Gastrocnemius medialis (tissue), 4 donors: ENCODE measurements around the gene TNK1. TPM values are rescaled to one million over a fixed set of nuclear protein-coding genes. Genes with fewer than 3 reads are reported as not detected.

Experiments used
- ATAC-seq, 2 donors: fragments of 150-250 bp; one replicate each; pipeline ENCODE4 v1.9.1; 2016
- DNase-seq, 2 donors: peaks; one replicate each; pipeline ENCODE4 v3.0.0-alpha.2; 2019
- H3K27ac ChIP-seq, 4 donors: fragments of 200-600 bp; sonication (generic); 1 replicate in 1 of 4; 2 replicates in 3 of 4; pipeline ENCODE4 v1.5.1; 2016 to 2018; ENCODE audit warnings: mild to moderate bottlenecking in 2 of 4, moderate library complexity in 1 of 4
- H3K27me3 ChIP-seq, 3 donors: fragments of 200-600 bp; sonication (generic) in 2 of 3; 1 replicate in 1 of 3; 2 replicates in 2 of 3; pipeline versions ENCODE4 v1.5.1 to v1.6.0; 2016 to 2019; ENCODE audit warnings: mild to moderate bottlenecking in 1 of 3, moderate library complexity in 1 of 3
- H3K36me3 ChIP-seq, 2 donors: fragments of 200-600 bp; sonication (generic) in 1 of 2; one replicate each; pipeline ENCODE4 v1.5.1; 2017 to 2018
- H3K4me1 ChIP-seq, 2 donors: fragments of 200-600 bp; sonication (generic) in 1 of 2; one replicate each; pipeline ENCODE4 v1.5.1; 2016 to 2017; ENCODE audit warnings: mild to moderate bottlenecking in 2 of 2
- H3K4me3 ChIP-seq, 4 donors: fragments of 200-600 bp; sonication (generic) in 3 of 4; 1 replicate in 1 of 4; 2 replicates in 3 of 4; pipeline ENCODE4 v1.5.1; 2016 to 2019; ENCODE audit warnings: mild to moderate bottlenecking in 2 of 4
- H3K9me3 ChIP-seq, 3 donors: fragments of 200-600 bp; sonication (generic) in 2 of 3; 1 replicate in 1 of 3; 2 replicates in 2 of 3; pipeline ENCODE4 v1.5.1; 2016 to 2019
- CTCF ChIP-seq, 5 experiments: fragments of 450-650 bp in 3 of 5; fragments of 200-600 bp in 2 of 5; sonication (generic) in 2 of 5; IDR thresholded peaks in 4 of 5; conservative IDR thresholded peaks in 1 of 5; 1 replicate in 4 of 5; 2 replicates in 1 of 5; pipeline ENCODE4 v1.5.1; 2016 to 2019; ENCODE audit warnings: antibody characterized with exemption in 5 of 5, mild to moderate bottlenecking in 3 of 5, moderate library complexity in 3 of 5
- POLR2A ChIP-seq, 2 donors: fragments of 450-650 bp; IDR thresholded peaks; one replicate each; pipeline ENCODE4 v1.6.1; 2017; ENCODE audit warnings: antibody characterized with exemption in 2 of 2, mild to moderate bottlenecking in 2 of 2, moderate library complexity in 2 of 2
- in situ Hi-C, 4 donors: fragments of 200-750 bp; cut with MboI; loops; one replicate each; pipeline versions ENCODE4 v1.15.0 to v1.8.0; 2017; ENCODE audit warnings: low sequenced_read_pairs in 4 of 4
- intact Hi-C: fragments of 100-400 bp; cut with DNase I; formaldehyde crosslinking; loops from one replicate; pipeline ENCODE4 v1.15.1; 2023; ENCODE audit warnings: low total_unique reads
- total RNA-seq, 4 donors: library from RNA; depleted of rRNA; stranded (reverse); fragments of >200 nt; gene quantifications; one replicate each; pipeline versions ENCODE4 v1.1.0 to v1.2.3, GENCODE V29; 2016

The TNK1 gene
- total RNA-seq, 4 donors from 2014 or later = 0.13 to 2.2 TPM; not detected in 2

GRCh38 chr17:7414837-7415236 lies 33.9 kb downstream of the TNK1 start:
- ATAC-seq = no peak
- TF ChIP-seq CTCF (IDR thresholded peaks at IDR 0.05 in 4 of 5, conservative IDR thresholded peaks at IDR 0.05 in 1 of 5) = no peak
- TF ChIP-seq POLR2A (IDR thresholded peaks at IDR 0.05) = no peak
- Histone ChIP-seq H3K27me3 (no peaks in the 10 kb centered on the region), H3K27ac (no peak overlapping the region), H3K9me3 (no peaks in the 10 kb centered on the region), H3K4me3 (no peak overlapping the region), H3K36me3 (no peaks in the 10 kb centered on the region), H3K4me1 (no peaks in the 10 kb centered on the region)
- in situ Hi-C loops (no loop called here), intact Hi-C loops (no loop called here)
- no peak for DNase-seq

GRCh38 chr17:7415784-7416183 lies 34.9 kb downstream of the TNK1 start:
- H3K4me3 ChIP-seq = no peak overlapping the region
- H3K36me3 ChIP-seq = no peaks in the 10 kb centered on the region
- H3K27me3 ChIP-seq = no peaks in the 10 kb centered on the region
- intact Hi-C loops = no loop called here
- TF ChIP-seq POLR2A (IDR thresholded peaks at IDR 0.05) (no peak), CTCF (IDR thresholded peaks at IDR 0.05 in 4 of 5, conservative IDR thresholded peaks at IDR 0.05 in 1 of 5) (no peak)
- H3K9me3 ChIP-seq = no peaks in the 10 kb centered on the region
- DNase-seq (no peak), ATAC-seq (no peak)
- no peaks in the 10 kb centered on the region for H3K4me1 ChIP-seq
- H3K27ac ChIP-seq = no peak overlapping the region
- in situ Hi-C loops = no loop called here

GRCh38 chr17:7416323-7416722 lies 35.4 kb downstream of the TNK1 start:
- DNase-seq = no peak
- no peak for ATAC-seq
- in situ Hi-C loops = no loop called here
- no peak for TF ChIP-seq POLR2A (IDR thresholded peaks at IDR 0.05)
- TF ChIP-seq CTCF (IDR thresholded peaks at IDR 0.05 in 4 of 5, conservative IDR thresholded peaks at IDR 0.05 in 1 of 5) = no peak
- H3K9me3 ChIP-seq = no peaks in the 10 kb centered on the region
- no peaks in the 10 kb centered on the region for H3K4me1 ChIP-seq
- no peaks in the 10 kb centered on the region for H3K27me3 ChIP-seq
- H3K4me3 ChIP-seq = no peak overlapping the region
- intact Hi-C loops = no loop called here
- H3K36me3 ChIP-seq = no peaks in the 10 kb centered on the region
- H3K27ac ChIP-seq = no peak overlapping the region

- in situ Hi-C loops (no loop called here), intact Hi-C loops (no loop called here)
- no peak overlapping the region for H3K4me3 ChIP-seq
- H3K4me1 ChIP-seq = no peaks in the 10 kb centered on the region
- H3K36me3 ChIP-seq = no peaks in the 10 kb centered on the region
- H3K27ac ChIP-seq = no peak overlapping the region
- no peak for DNase-seq
- TF ChIP-seq POLR2A (IDR thresholded peaks at IDR 0.05) = no peak
- no peak for TF ChIP-seq CTCF (IDR thresholded peaks at IDR 0.05 in 4 of 5, conservative IDR thresholded peaks at IDR 0.05 in 1 of 5)
- no peaks in the 10 kb centered on the region for H3K27me3 ChIP-seq
- H3K9me3 ChIP-seq = no peaks in the 10 kb centered on the region
- no peak for ATAC-seq
Observed at GRCh38 chr17:7417056-7417655, 36.3 kb downstream of the TNK1 start.
